Astrocyte (in vitro differentiated cells and primary cell): ENCODE results near the gene FAM227A. TPM values are rescaled to one million over a fixed set of nuclear protein-coding genes. Genes with fewer than 3 reads are reported as not detected.

Experiments used
- DNase-seq: peaks from one replicate; pipeline ENCODE4 v3.0.0-alpha.2; 2010; ENCODE audit warnings: low read depth
- FAIRE-seq: peaks from 2 replicates; lab custom pipeline; 2011; peaks lifted over from hg19 to GRCh38; lab: Jason Lieb, UNC
- H2AFZ ChIP-seq: 2 replicates; pipeline ENCODE4 v1.6.0; 2012; ENCODE audit warnings: low read depth, low read length, inconsistent platforms
- H3K27ac ChIP-seq: 2 replicates; pipeline ENCODE4 v1.5.1; 2011; ENCODE audit warnings: low read depth, low read length, inconsistent platforms
- H3K27me3 ChIP-seq: 2 replicates; pipeline ENCODE4 v1.6.0; 2011; ENCODE audit warnings: low read length, inconsistent platforms; ENCODE audit not compliant: insufficient read depth
- H3K36me3 ChIP-seq: 2 replicates; pipeline ENCODE4 v1.5.1; 2011; ENCODE audit warnings: low read length, inconsistent platforms; ENCODE audit not compliant: insufficient read depth
- H3K4me1 ChIP-seq: 2 replicates; pipeline ENCODE4 v1.5.1; 2011; ENCODE audit warnings: low read length, inconsistent platforms; ENCODE audit not compliant: insufficient read depth
- H3K4me2 ChIP-seq: 2 replicates; pipeline ENCODE4 v1.6.0; 2012; ENCODE audit warnings: low read length, inconsistent platforms
- H3K4me3 ChIP-seq: 2 replicates; pipeline ENCODE4 v1.5.1; 2011; ENCODE audit warnings: low read depth, mild to moderate bottlenecking, low read length, inconsistent platforms; ENCODE audit not compliant: insufficient read depth
- H3K79me2 ChIP-seq: 2 replicates; pipeline ENCODE4 v1.6.0; 2012; ENCODE audit warnings: mild to moderate bottlenecking, low read length, inconsistent platforms; ENCODE audit not compliant: insufficient read depth
- H3K9ac ChIP-seq: 2 replicates; pipeline ENCODE4 v1.6.0; 2012; ENCODE audit warnings: mild to moderate bottlenecking, low read length, inconsistent platforms
- H3K9me3 ChIP-seq: 2 replicates; pipeline ENCODE4 v1.5.1; 2012; ENCODE audit warnings: low read depth, mild to moderate bottlenecking, low read length, inconsistent platforms; ENCODE audit not compliant: insufficient read depth
- H4K20me1 ChIP-seq: 2 replicates; pipeline ENCODE4 v1.6.0; 2012; ENCODE audit warnings: low read length, inconsistent platforms; ENCODE audit not compliant: insufficient read depth
- H3K27ac Mint-ChIP-seq: one replicate; pipeline ENCODE4 v1.8.0; 2021; ENCODE audit warnings: mild to moderate bottlenecking, mixed read lengths; ENCODE audit not compliant: unreplicated experiment
- H3K27me3 Mint-ChIP-seq: one replicate; pipeline ENCODE4 v1.8.0; 2021; ENCODE audit warnings: low read depth, mixed read lengths; ENCODE audit not compliant: unreplicated experiment
- H3K36me3 Mint-ChIP-seq: one replicate; pipeline ENCODE4 v1.8.0; 2021; ENCODE audit warnings: low read depth, mixed read lengths; ENCODE audit not compliant: unreplicated experiment
- H3K4me1 Mint-ChIP-seq: one replicate; pipeline ENCODE4 v1.8.0; 2021; ENCODE audit warnings: low read depth, mixed read lengths; ENCODE audit not compliant: unreplicated experiment
- H3K4me3 Mint-ChIP-seq: one replicate; pipeline ENCODE4 v1.8.0; 2021; ENCODE audit warnings: mild to moderate bottlenecking, moderate library complexity, mixed read lengths; ENCODE audit not compliant: unreplicated experiment
- H3K9me3 Mint-ChIP-seq: one replicate; pipeline ENCODE4 v1.8.0; 2021; ENCODE audit warnings: mild to moderate bottlenecking, mixed read lengths; ENCODE audit not compliant: unreplicated experiment
- CTCF ChIP-seq: IDR thresholded peaks from 2 replicates; pipeline ENCODE4 v1.5.1; 2011; ENCODE audit warnings: low read depth, mild to moderate bottlenecking, inconsistent platforms, low read length, moderate library complexity; ENCODE audit not compliant: insufficient read depth
- EZH2 ChIP-seq: IDR thresholded peaks from 2 replicates; pipeline ENCODE4 v1.6.1; 2012; ENCODE audit warnings: mild to moderate bottlenecking, low read length, inconsistent platforms; ENCODE audit not compliant: insufficient read depth
- total RNA-seq: library from RNA; stranded (reverse); gene quantifications from 2 replicates; pipeline ENCODE4 v1.2.1, GENCODE V29; 2021

The FAM227A gene
- total RNA-seq, 1 donor from 2014 or later: 3.4 TPM

- no peaks in the 10 kb centered on the region for H3K27me3 ChIP-seq
- no peaks in the 10 kb centered on the region for H3K9me3 Mint-ChIP-seq
- H2AFZ ChIP-seq: no peak overlapping the region
- no peak overlapping the region for H3K4me3 ChIP-seq
- FAIRE-seq (no peak), DNase-seq (peak; percentile 38)
- peaks cover 18% of the 10 kb centered on the region for H3K36me3 Mint-ChIP-seq
- no peak overlapping the region for H3K4me2 ChIP-seq
- H3K4me1 Mint-ChIP-seq: peaks cover 11% of the 10 kb centered on the region
- H3K27ac ChIP-seq: no peak overlapping the region
- no peaks in the 10 kb centered on the region for H3K4me1 ChIP-seq
- TF ChIP-seq EZH2 (no peak), CTCF (no peak)
- no peaks in the 10 kb centered on the region for H3K79me2 ChIP-seq
- H3K9ac ChIP-seq: no peak overlapping the region
- no peaks in the 10 kb centered on the region for H3K36me3 ChIP-seq
- H3K27ac Mint-ChIP-seq: peak overlapping the region; percentile 18
- H3K27me3 Mint-ChIP-seq: no peaks in the 10 kb centered on the region
- H3K4me3 Mint-ChIP-seq: no peak overlapping the region
- no peaks in the 10 kb centered on the region for H4K20me1 ChIP-seq
- H3K9me3 ChIP-seq: no peaks in the 10 kb centered on the region
These were observed 17.5 kb downstream of the FAM227A start for GRCh38 chr22:38638728-38639127.

GRCh38 chr22:38638216-38638615 is 18.0 kb downstream of the FAM227A start:
- Histone ChIP-seq H3K4me3 (no peak overlapping the region), H3K27ac (no peak overlapping the region), H3K4me2 (no peak overlapping the region), H2AFZ (no peak overlapping the region), H3K4me1 (no peaks in the 10 kb centered on the region), H3K36me3 (no peaks in the 10 kb centered on the region), H3K79me2 (no peaks in the 10 kb centered on the region), H4K20me1 (no peaks in the 10 kb centered on the region), H3K9me3 (no peaks in the 10 kb centered on the region), H3K27me3 (no peaks in the 10 kb centered on the region), H3K9ac (no peak overlapping the region)
- TF ChIP-seq CTCF (no peak), EZH2 (no peak)
- Mint-ChIP-seq H3K27me3 (no peaks in the 10 kb centered on the region), H3K9me3 (no peaks in the 10 kb centered on the region), H3K27ac (peak overlapping the region; percentile 18), H3K4me3 (no peak overlapping the region), H3K36me3 (peaks cover 15% of the 10 kb centered on the region), H3K4me1 (peaks cover 11% of the 10 kb centered on the region)
- no peak for DNase-seq
- FAIRE-seq: no peak

GRCh38 chr22:38632528-38632927 is 23.7 kb downstream of the FAM227A start:
- Mint-ChIP-seq H3K27me3 (peaks cover 3% of the 10 kb centered on the region), H3K9me3 (no peaks in the 10 kb centered on the region), H3K27ac (no peak overlapping the region), H3K4me1 (no peaks in the 10 kb centered on the region), H3K36me3 (peaks cover 19% of the 10 kb centered on the region), H3K4me3 (peak overlapping the region; percentile 31)
- H3K36me3 ChIP-seq: no peaks in the 10 kb centered on the region
- DNase-seq (no peak), FAIRE-seq (no peak)
- H3K27ac ChIP-seq: no peak overlapping the region
- H3K4me2 ChIP-seq: no peak overlapping the region
- H3K79me2 ChIP-seq: no peaks in the 10 kb centered on the region
- H3K9ac ChIP-seq: no peak overlapping the region
- no peak overlapping the region for H3K4me3 ChIP-seq
- no peaks in the 10 kb centered on the region for H3K9me3 ChIP-seq
- H4K20me1 ChIP-seq: no peaks in the 10 kb centered on the region
- TF ChIP-seq CTCF (no peak), EZH2 (no peak)
- no peaks in the 10 kb centered on the region for H3K4me1 ChIP-seq
- no peaks in the 10 kb centered on the region for H3K27me3 ChIP-seq
- H2AFZ ChIP-seq: no peak overlapping the region
